Stimulated activated CD4-positive, alpha-beta T cell treated with anti-CD3 and anti-CD28 coated beads, Interleukin-15, amount 100 ng/mL, for 24 hours (primary cell): Measurements from ENCODE around the gene PCID2.

Experiments used
- DNase-seq: peaks from one replicate; pipeline ENCODE4 v3.0.0-alpha.2; 2020

Gene PCID2

DNA sequence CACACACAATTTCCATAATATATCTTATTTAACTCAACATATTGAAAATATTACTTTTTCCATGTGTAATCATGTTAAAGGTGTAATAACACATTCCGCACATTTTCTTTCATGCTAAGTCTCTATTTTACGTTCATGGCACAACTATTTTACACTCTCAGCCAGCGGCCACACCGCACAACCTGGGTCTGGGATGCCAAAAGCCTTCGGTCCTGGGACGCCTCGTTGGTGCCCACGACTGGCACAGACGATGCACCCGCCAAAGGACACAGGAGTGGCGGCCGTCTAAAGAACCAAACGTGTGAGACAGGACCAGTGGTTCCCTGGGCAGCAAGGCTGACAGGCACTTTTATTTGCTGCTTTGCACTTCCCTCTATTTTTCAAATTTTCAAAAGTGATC, 60.1 kb downstream of the PCID2 start:
- no peak for DNase-seq

DNA sequence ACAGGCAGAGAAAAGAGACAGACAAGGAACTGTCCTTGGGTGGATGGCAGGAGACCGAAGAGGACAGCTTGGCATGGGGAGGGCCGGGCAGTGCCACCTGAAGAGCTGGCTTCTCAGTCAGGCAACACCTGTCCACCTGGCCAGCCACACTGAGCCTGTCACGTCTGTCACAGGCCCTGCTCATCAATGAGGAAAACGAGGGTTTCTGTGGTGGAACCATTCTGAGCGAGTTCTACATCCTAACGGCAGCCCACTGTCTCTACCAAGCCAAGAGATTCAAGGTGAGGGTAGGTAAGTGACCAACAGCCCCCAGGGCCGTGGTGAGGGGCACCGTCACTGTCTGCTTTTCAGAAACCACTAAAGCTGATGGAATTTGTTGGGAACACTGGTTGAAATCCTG, 61.3 kb downstream of the PCID2 start:
- DNase-seq, result no peak

DNA sequence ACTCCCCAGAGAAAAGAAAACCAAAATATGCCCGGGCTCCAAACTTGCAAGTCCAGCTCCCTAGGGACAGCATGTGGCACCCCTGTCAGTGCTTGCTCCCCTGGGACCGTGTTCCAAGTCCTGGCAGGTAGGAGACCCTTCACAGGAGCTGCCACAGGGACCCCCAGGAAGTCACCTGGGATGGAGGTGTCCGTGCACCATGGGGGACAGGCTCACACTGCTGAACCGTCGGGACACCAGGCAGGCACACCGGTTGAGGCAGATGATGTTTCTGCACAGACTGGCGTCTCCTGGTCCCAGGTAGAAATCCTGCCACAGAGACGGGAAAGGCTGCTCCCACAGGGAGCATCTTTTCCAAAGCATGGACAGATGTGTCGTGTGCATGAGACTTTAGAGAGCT, 61.7 kb downstream of the PCID2 start:
- DNase-seq, result no peak

- no peak for DNase-seq
Observed at GRCh38 chr13:113145911-113146598, 62.4 kb downstream of the PCID2 start.

DNA sequence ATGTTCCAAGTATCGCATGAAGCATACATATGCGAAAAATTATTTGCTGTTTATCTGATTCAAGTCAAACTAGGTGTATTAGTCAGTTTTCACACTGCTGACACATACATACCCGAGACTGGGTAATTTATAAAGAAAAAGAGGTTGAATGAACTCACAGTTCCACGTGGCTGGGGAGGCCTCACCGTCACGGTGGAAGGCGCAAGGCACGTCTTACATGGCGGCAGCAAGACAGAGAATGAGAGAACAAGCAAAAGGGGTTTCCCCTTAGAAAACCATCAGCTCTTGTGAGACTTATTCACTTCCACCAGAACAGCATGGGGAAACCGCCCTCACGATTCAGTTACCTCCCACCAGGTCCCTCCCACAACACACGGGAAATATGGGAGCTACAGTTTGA, 63.0 kb downstream of the PCID2 start:
- peak; percentile 69 for DNase-seq

GRCh38 chr13:113144255-113144629, 64.2 kb downstream of the PCID2 start:
- DNase-seq, result no peak

DNA sequence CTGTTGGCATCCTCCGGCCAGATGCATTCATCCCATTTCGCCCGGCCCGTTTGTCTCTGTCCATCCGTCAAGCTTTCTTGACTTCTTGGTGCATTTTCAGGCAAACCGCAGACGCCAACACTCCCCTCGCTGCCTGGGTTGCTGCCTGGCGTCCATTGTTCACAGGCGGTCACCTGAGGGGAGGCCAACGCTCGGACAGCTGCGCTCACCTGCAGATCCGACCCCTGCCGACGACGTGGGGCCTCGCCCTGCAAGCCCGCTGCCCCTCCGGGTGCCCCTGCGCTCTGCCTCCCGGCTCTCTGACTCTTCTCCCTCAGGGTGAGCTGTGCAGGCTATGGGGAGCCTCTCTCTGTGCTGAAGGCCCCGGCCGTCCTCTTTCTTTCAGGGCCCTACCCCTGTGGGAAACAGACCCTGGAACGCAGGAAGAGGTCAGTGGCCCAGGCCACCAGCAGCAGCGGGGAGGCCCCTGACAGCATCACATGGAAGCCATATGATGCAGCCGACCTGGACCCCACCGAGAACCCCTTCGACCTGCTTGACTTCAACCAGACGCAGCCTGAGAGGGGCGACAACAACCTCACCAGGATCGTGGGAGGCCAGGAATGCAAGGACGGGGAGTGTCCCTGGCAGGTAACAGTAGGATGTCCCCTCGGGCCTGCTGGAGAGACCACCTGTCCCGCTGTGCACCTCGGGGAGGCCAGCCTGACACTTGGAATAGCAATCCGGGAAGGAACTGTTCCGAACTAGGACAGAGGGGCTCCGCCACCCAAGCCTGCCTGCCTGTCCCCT, 64.8 kb downstream of the PCID2 start:
- no peak for DNase-seq

DNA sequence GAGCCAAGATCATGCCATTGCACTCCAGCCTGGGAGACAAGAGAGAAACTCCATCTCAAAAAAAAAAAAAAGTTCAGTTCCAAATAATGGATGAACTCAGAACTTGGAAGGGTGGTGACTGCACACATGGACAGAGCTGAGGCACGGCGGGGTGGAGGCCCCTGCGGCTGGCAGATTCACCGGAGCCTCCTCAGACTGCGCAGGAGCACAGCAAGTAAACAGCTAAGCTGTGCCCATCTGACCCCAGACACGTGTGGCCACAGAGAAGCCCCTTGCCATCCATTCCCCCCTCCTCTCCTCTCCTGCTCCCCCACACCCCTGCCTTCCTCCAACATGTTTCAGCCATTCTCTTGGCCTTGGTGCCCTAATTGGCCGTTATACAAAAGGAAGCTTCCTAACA, 65.6 kb downstream of the PCID2 start:
- DNase-seq, result no peak

DNA sequence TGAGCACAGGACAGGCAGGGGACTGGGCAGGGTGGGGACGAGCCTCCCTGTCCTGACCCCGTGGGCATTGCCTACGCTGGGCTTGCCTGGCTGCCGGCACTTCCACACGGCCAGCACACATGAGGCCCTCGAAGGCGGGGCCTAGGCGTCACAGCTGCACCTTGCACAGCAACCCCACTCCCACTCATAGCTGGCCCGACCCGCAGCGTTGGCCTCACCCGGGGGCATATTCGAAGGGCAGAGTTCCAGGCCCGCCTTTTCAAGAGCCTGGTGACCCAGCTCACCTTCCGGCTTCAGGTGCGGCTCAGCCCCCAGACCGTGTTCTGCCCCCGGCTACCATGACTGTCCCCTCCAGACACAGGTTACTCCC, 66.9 kb downstream of the PCID2 start:
- DNase-seq, result no peak

DNA sequence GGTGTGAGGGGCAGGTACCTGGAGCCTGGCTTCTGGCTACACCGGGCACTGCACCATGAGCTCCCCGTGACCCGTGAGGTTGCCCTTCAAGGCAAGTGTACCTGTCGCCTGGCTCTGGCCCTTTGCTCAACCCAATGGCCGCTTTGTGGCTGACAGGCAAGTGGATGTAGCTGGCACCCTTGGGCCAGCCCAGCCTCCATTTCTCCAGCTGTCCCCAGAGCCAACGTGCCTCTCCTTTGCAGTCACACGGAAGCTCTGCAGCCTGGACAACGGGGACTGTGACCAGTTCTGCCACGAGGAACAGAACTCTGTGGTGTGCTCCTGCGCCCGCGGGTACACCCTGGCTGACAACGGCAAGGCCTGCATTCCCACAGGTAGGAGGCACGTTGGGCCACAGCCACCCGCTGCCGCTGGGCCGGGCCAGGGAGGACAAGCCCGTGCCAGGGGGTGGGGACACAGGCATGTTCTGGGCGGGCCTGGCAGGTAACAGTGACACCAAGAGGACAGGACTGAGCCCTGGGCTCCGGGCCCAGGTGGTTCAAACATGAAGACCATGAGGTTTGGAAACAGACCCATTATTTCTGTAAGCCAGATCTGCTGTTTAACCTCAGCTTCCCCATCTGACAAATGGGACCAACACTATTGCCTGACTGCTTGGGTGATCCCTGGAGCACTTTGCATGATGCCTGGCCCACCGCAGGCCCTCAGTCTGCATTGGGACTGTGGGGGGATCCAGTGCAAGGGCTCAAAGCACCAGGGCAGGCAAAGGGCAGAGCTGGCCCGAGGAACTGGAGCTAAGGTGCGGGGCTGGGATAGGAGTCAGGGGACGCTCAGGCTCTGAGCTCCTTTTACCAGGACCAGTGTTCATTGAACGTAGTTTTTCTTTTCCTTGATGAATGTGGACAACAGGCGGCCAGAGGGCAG, 67.5 kb downstream of the PCID2 start:
- no peak for DNase-seq

DNA sequence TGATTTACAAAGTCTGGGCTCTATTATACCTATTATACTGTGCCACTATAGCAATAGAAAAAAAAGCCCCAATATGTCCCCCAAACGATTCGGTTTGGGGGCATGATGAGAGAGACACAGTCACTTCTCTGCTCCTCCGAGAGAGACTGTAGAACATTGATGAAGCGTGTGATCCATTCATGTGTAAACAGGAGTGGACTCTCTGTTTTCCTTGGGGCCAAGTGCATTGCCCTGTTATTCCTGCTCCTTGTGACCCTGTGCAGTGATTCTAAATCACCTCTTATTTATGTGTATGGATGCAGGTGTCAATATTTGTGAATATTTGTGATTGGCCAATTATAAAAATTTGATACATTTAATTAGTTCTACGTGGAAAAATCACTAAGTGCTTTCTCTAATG, 68.9 kb downstream of the PCID2 start:
- no peak for DNase-seq

DNA sequence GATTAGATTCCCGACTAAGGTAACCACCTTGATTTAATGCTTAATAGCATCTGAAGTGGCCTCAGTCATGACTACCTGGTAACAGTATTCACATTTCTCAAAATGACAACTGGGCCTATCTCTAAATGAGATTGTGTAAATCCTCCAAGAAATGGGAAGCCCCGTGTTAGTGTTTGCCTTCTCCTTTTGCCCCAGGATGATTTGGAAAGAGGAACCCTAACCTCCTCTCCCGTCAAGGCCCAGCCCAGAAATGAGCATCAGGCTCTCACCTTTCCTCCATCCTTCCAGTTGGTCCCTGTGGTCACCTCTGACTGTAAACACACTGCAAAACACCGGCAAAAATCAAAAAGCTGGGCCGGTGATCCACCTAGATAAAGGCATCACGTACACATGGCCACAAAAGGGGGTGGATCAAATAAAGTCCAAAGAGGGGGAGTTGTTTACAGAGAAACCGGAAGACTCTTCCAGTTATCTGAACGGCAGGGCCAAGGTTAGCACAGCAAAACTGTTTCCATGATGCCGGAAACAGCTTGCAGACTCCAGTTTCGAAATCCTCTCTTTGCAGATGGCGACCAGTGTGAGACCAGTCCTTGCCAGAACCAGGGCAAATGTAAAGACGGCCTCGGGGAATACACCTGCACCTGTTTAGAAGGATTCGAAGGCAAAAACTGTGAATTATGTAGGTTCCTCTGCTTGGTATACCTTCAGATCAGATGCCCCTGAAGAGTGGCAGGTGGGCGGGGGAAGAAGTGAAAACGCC, 69.5 kb downstream of the PCID2 start:
- no peak for DNase-seq

DNA sequence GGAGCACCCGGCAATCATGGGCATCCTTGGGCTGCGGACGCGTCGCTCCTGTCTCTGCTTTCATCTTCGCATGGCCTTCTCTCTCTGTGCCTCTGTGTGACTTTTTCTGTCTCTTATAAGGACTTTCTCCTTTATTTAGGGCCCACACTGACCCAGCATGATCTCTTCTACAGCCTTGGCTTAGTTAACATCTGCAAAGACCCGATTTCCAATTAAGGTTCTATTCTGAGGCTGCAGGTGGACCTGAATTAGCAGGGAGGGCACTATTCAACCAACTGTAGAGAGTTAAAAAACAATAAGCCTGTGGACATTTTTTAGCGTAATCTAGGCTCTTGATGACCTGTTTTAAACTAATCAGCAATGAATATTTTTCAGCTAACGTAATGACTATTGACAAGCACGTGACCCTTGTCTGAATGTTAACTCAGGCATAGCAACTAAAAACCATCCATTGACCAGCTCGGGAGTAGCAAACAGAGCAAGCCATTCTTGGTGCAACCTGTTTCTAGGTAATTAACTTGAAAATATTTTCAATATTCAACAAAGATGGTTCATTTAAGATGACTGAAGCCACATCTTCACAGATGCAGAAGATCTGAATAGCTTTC, 70.7 kb downstream of the PCID2 start:
- DNase-seq, result no peak

- DNase-seq, result no peak
Observed at GRCh38 chr13:113135281-113135760, 73.1 kb downstream of the PCID2 start.

- peak; percentile 65 for DNase-seq
Observed at GRCh38 chr13:113129921-113130750, 78.3 kb downstream of the PCID2 start.

- DNase-seq, result no peak
Observed at GRCh38 chr13:113129480-113129879, 79.0 kb downstream of the PCID2 start.
